Measurements from ENCODE around the gene NNAT.
"Not testable (repeated sequence)": the region's sequence is repeated elsewhere in the genome, so short reads cannot be mapped to it uniquely, and the experiment has no call there.

Gene NNAT

DNA sequence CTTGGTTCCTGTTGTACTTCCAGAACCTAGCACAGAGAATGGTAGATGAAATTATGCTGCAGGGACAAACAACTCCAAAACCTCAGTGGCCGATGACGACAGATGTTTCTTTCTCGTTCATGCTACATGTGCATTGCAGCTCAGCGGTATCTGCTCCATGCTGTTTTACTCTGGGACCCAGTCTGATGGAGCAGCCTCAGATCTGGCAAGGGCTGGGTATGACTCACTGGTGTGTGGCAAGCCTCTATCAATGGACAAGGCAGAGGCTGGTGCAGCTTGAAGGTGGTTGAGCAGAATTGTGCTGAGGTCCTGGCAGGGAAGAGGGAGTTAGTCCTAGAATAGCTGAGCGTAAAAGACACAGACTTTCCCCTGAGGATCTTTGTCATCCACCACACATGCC is 17.0 kb downstream of the NNAT start:
- Histone ChIP-seq H3K4me3 (ENCODE audit: low read depth in 1 of 2, low read length in 1 of 2) (no peak overlapping the region), H3K9me3 (no peaks in the 10 kb centered on the region), H3K27ac (no peak overlapping the region), H3K36me3 (no peaks in the 10 kb centered on the region), H3K27me3 (no peaks in the 10 kb centered on the region), H3K4me1 (ENCODE audit: control insufficient read depth in 1 of 2, insufficient read depth in 1 of 2, low read depth in 1 of 2, low read length in 1 of 2) (peaks cover 12% of the 10 kb centered on the region in 2 experiments)
- TF ChIP-seq CTCF (IDR thresholded peaks at IDR 0.05) = no peak

DNA sequence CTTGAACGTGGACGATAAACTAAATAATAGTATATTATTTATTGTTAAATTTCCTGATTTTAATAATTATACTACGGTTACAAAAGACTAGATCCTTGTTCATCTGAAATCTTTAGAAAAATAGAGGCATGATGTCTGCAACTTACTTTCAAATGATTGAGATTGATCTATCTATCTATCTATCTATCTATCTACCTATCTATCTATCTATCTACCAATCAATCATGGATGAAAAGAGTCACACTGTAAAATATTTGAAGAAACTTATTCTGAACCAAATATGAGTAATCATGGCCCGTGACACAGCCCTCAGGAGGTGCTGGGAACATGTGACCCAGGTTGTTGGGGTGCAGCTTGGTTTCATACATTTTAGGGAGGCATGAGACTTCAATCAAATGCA is 18.4 kb downstream of the NNAT start:
- H3K4me1 ChIP-seq (ENCODE audit: control insufficient read depth in 1 of 2, insufficient read depth in 1 of 2, low read depth in 1 of 2, low read length in 1 of 2) = peaks cover 12% of the 10 kb centered on the region in 2 experiments

GRCh38 chr20:37540001-37540400 is 19.0 kb downstream of the NNAT start:
- no peak for TF ChIP-seq CTCF (IDR thresholded peaks at IDR 0.05)
- Histone ChIP-seq H3K27ac (no peak overlapping the region), H3K4me3 (ENCODE audit: low read depth in 1 of 2, low read length in 1 of 2) (no peak overlapping the region)

More for the DNA sequence above, 18.4 kb downstream of the NNAT start:
- no peak overlapping the region for H3K27ac ChIP-seq
- H3K4me3 ChIP-seq (ENCODE audit: low read depth in 1 of 2, low read length in 1 of 2) = no peak overlapping the region
- H3K9me3 ChIP-seq = no peaks in the 10 kb centered on the region
- peaks cover 14% of the 10 kb centered on the region for H3K27me3 ChIP-seq
- no peak for TF ChIP-seq CTCF (IDR thresholded peaks at IDR 0.05)
- H3K36me3 ChIP-seq = no peaks in the 10 kb centered on the region

GRCh38 chr20:37540838-37541237 is 19.8 kb downstream of the NNAT start:
- H3K4me3 ChIP-seq (ENCODE audit: low read depth in 1 of 2, low read length in 1 of 2); H3K27ac ChIP-seq; H3K9me3 ChIP-seq; H3K36me3 ChIP-seq: not testable (repeated sequence)
- H3K4me1 ChIP-seq (ENCODE audit: control insufficient read depth in 1 of 2, insufficient read depth in 1 of 2, low read depth in 1 of 2, low read length in 1 of 2) = peaks cover 12% of the 10 kb centered on the region in 2 experiments
- peaks cover 28% of the 10 kb centered on the region for H3K27me3 ChIP-seq

More at GRCh38 chr20:37540001-37540400, 19.0 kb downstream of the NNAT start:
- Histone ChIP-seq H3K9me3 (no peaks in the 10 kb centered on the region), H3K36me3 (no peaks in the 10 kb centered on the region), H3K4me1 (ENCODE audit: control insufficient read depth in 1 of 2, insufficient read depth in 1 of 2, low read depth in 1 of 2, low read length in 1 of 2) (peaks cover 12% of the 10 kb centered on the region in 2 experiments), H3K27me3 (peaks cover 20% of the 10 kb centered on the region)

GRCh38 chr20:37541326-37541725 is 20.3 kb downstream of the NNAT start:
- peaks cover 12% of the 10 kb centered on the region in 2 experiments for H3K4me1 ChIP-seq (ENCODE audit: control insufficient read depth in 1 of 2, insufficient read depth in 1 of 2, low read depth in 1 of 2, low read length in 1 of 2)
- H3K27ac ChIP-seq = no peak overlapping the region
- no peak for TF ChIP-seq CTCF (IDR thresholded peaks at IDR 0.05)
- peaks cover 32% of the 10 kb centered on the region for H3K27me3 ChIP-seq
- no peak overlapping the region for H3K4me3 ChIP-seq (ENCODE audit: low read depth in 1 of 2, low read length in 1 of 2)
- H3K36me3 ChIP-seq = no peaks in the 10 kb centered on the region
- no peaks in the 10 kb centered on the region for H3K9me3 ChIP-seq

- Histone ChIP-seq H3K27ac (no peak overlapping the region), H3K27me3 (peaks cover 39% of the 10 kb centered on the region), H3K4me3 (ENCODE audit: low read depth in 1 of 2, low read length in 1 of 2) (no peak overlapping the region), H3K4me1 (ENCODE audit: control insufficient read depth in 1 of 2, insufficient read depth in 1 of 2, low read depth in 1 of 2, low read length in 1 of 2) (peaks cover 12% of the 10 kb centered on the region in 2 experiments), H3K9me3 (no peaks in the 10 kb centered on the region), H3K36me3 (no peaks in the 10 kb centered on the region)
- no peak for TF ChIP-seq CTCF (IDR thresholded peaks at IDR 0.05)
Observed at GRCh38 chr20:37542281-37542680, 21.2 kb downstream of the NNAT start.

Measured in neutrophil (primary cell).